ENCODE data around the gene ITGA7.
A peak's percentile ranks its signal among the peaks of the same experiment; 100 is the strongest.

Gene ITGA7, protein sequence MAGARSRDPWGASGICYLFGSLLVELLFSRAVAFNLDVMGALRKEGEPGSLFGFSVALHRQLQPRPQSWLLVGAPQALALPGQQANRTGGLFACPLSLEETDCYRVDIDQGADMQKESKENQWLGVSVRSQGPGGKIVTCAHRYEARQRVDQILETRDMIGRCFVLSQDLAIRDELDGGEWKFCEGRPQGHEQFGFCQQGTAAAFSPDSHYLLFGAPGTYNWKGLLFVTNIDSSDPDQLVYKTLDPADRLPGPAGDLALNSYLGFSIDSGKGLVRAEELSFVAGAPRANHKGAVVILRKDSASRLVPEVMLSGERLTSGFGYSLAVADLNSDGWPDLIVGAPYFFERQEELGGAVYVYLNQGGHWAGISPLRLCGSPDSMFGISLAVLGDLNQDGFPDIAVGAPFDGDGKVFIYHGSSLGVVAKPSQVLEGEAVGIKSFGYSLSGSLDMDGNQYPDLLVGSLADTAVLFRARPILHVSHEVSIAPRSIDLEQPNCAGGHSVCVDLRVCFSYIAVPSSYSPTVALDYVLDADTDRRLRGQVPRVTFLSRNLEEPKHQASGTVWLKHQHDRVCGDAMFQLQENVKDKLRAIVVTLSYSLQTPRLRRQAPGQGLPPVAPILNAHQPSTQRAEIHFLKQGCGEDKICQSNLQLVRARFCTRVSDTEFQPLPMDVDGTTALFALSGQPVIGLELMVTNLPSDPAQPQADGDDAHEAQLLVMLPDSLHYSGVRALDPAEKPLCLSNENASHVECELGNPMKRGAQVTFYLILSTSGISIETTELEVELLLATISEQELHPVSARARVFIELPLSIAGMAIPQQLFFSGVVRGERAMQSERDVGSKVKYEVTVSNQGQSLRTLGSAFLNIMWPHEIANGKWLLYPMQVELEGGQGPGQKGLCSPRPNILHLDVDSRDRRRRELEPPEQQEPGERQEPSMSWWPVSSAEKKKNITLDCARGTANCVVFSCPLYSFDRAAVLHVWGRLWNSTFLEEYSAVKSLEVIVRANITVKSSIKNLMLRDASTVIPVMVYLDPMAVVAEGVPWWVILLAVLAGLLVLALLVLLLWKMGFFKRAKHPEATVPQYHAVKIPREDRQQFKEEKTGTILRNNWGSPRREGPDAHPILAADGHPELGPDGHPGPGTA

DNA sequence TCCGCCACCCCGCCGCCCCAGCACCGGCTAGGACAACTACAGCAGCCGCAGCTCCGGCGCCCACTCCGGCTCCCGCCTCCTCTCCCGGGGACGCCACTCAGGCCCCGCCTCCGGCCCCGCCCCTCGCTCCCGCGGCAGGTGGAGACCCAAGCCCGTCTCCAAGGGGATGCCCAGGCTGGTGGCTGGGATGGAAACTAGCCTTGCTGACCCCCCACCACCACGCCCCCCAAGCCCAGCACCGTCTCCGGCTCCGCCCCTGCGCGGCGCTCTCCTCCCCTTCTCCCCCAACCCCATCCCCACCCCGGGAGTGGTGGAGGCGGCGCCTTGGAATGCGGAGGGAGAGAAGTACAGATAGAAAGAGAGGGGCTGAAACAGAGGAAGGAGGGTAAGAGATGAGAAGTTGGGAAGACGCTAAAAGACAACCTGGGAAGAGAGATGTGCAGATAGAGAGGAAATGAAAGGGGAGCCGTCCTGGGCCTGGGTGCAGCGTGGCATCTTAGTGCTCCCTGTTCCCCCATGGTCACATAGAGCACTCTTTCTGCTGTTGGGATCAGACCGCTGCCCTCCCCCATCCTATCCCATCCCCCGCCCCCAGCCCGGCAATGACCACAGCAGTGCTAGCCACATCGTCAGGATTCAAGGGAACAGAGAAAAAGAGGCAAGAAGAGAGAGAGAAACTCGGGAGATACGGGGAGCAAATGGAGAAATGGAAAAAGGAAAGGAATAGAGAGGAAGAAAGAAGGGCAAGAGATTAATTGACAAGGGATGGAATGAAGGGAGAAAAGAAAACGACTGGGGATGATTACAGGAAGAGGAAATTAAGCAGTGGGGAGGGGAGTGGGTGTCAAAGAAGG lies at the start of gene ITGA7:
ITGA7 (minus strand) TSS at position 64 of the 854 bp plus-strand sequence. CDS start 222 bp downstream, outside the sequence.
- peak; percentile 63 for DNase-seq

DNA sequence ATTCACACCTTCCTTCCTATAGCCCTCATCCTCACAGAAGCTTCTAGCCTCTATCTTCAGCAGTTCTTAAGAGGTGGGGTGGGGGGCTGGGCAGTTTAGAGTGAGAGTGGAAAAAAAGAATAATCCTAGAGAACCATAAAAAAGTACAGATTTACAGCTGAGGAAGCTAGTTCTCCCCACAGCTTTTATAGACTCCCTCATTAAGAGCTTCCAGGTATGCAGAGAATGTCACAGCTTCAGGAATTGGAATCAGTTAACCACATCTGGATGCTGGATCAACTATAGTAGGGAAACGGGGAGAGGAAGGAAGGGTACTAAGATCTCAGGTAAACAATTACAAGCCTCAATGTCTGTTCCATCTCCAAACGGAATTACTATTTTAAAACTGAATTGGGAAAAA lies 47.5 kb upstream of the ITGA7 start:
- DNase-seq, result no peak

- no peak for DNase-seq
Observed at GRCh38 chr12:55748230-55748993, 40.7 kb upstream of the ITGA7 start.

- no peak for DNase-seq
Observed at GRCh38 chr12:55746913-55747231, 39.2 kb upstream of the ITGA7 start.

GRCh38 chr12:55746174-55746912 lies 38.6 kb upstream of the ITGA7 start:
- no peak for DNase-seq

- DNase-seq, result no peak
Observed at GRCh38 chr12:55745361-55746173, 37.9 kb upstream of the ITGA7 start.

GRCh38 chr12:55744340-55745030 lies 36.8 kb upstream of the ITGA7 start:
- DNase-seq, result no peak

GRCh38 chr12:55743406-55744339 lies 36.0 kb upstream of the ITGA7 start:
- DNase-seq, result peak; percentile 57

DNA sequence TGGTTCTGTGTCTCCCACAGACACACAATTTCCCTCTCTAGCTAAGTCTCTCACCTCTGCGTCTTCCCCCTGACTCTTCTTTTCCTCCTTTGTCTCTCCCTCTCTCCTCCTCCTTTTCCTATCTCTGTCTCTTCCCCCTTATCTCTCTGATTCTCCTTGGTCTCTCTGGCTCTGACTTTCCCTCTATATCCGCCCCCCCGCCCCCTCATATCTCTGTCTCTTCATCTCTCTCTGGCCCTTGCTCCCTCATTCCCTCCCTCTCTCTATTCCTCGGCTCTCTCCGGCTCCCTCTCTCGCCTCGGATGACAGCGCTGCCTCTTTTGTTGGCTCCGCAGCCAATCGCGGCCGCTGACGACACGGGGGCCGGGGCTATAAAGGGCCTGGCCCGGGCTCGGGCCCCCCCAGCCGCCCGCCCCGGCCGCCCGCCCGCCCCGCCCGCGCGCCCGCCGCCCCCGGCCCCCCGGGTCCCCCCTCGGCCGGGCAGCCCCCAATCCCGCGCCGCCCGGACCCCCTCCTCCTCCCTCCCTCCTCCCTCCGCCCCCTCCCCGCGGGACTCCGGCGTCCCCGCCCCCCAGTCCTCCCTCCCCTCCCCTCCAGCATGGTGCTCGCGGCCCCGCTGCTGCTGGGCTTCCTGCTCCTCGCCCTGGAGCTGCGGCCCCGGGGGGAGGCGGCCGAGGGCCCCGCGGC lies 35.2 kb upstream of the ITGA7 start, which contains the start of gene GDF11:
GDF11 (plus strand) TSS at position 404 of the 687 bp plus-strand sequence; CDS start at position 599, 195 bp downstream.
- DNase-seq, result peak; percentile 83

GRCh38 chr12:55741931-55742680 lies 34.4 kb upstream of the ITGA7 start:
- DNase-seq, result no peak

DNA sequence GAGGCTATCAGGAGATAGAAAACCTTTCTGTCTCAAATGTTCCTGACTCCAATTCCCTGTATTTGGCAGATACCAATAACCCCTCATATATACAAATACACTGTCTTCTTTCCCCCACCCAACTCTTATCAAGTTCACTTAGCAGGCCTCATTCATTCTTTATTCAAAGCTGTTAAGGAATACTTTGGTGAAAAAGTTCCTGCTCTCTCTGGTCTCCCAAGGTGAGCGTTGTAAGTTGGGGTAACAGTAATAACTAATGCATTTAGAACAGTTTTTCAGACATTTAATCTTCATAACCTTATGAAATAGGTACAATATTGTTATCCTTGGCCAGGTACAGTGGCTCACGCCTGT lies 31.3 kb upstream of the ITGA7 start:
- DNase-seq, result no peak

DNA sequence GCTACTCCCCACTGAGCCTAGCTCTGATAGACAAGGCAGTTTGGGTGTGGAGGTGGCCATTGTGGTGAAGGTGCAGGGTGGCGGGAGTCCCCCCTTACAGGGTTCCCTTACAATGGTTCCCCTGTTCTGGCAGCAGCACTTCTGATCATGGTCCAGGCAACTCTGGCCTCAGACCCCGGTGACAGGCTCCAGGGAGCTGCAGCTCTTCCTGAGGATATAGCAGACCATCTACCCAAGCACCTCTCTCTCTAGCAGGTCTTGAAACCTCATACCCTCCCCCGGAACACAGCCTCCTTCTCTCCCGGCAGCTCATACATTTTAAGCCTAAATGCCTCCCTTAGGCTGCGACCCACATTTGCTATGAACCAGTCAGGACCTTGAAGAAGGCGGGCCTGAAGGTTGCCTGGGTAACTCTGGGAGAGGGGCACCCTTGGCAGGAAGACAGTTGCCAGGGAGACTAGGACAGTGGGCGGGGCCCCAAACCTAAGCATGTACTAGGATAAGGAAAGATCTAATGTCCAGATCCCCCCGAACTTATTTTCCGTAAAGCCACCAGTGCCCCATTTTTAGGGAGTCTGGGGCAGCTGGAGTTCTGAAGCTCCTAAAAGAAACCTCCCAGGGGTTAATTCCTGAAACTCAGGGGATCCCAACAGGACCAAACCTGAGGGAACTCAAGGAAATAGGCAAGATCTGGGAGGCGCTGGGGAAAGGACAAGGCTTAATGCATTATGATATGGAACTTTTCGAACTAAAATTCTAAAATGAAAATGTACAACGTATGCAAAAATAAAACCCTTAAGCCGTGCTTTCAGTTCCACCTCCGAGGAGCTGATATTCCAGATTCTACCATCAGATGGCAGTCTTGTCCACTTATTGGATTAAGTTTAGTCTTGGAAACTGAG lies 30.7 kb upstream of the ITGA7 start:
- peak; percentile 91 for DNase-seq

- no peak for DNase-seq
Observed at GRCh38 chr12:55737581-55738122, 29.9 kb upstream of the ITGA7 start.

DNA sequence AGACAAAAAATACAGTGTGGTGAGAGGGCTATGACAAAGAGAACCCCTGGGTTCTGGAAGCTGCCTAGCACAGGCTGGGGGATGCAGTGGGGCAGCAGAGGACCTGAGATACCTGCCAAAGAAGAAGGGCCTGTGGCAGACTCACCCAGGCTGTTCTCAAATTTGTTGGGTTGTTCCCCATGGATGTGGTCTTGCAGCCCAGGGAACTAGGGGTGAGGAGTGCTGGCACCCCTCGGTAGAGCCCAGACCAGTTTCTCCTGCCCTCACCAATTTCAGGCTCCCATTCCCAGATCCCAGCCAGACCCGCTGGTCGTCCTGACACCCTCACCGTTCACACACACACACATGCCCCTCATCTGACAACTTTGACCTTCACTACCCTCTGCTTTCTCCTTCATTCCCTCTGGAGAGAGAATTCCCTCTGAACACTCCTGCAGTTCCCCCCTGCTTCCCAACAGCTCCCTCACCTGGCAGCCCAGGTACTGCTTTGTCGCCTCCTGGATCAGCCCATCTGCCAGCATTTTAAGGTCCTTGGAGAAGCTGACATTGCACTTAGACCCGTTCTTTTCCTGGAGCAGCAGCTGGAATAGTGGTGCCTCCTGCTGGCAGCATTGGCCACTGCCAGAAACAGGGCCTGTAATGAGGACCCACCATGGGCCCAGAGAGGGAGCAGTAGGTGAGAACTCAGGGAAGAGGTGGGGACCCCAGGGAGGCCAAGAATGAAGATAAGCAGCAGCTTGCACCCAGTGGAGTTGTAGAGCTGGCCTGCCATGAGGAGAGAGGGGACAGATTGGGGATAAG lies 29.3 kb upstream of the ITGA7 start:
- DNase-seq, result peak; percentile 72

DNA sequence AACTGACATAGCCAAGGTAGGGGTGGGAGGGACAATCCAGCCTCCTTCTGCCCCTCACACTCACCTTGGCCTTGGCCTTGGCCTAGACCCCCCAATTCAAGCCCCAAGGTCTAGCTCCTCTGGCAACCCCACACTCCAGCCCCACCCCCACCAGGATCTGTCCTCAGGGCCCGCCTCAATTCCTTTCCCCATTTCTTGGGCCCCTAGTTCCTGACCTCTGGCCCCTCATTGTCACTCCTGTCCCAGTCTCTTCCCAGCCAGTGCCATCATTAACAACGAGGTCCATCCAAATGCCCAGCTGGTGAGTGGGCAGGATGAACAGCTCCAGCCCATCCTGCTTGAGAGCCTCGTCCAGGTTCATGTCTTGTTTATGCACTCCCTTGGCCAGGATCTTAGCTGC lies 28.4 kb upstream of the ITGA7 start:
- DNase-seq, result no peak

Data from CD4-positive, alpha-beta T cell treated with Interleukin-17A for 1 hour (primary cell).